GM18858 (cell line): Measurements from ENCODE around the gene WNT16.
"Not testable (repeated sequence)": the region's sequence is repeated elsewhere in the genome, so short reads cannot be mapped to it uniquely, and the experiment has no call there.

Experiments
- ATAC-seq: cut with Tn5 transposase; IDR thresholded peaks from one replicate; pipeline ENCODE4 v1.9.1; 2021; ENCODE audit not compliant: unreplicated experiment

Gene WNT16

GRCh38 chr7:121305109-121305508 is 23.7 kb upstream of the WNT16 start:
- ATAC-seq: no peak

- no peak for ATAC-seq
These were observed 22.2 kb upstream of the WNT16 start for GRCh38 chr7:121306565-121306964.

DNA sequence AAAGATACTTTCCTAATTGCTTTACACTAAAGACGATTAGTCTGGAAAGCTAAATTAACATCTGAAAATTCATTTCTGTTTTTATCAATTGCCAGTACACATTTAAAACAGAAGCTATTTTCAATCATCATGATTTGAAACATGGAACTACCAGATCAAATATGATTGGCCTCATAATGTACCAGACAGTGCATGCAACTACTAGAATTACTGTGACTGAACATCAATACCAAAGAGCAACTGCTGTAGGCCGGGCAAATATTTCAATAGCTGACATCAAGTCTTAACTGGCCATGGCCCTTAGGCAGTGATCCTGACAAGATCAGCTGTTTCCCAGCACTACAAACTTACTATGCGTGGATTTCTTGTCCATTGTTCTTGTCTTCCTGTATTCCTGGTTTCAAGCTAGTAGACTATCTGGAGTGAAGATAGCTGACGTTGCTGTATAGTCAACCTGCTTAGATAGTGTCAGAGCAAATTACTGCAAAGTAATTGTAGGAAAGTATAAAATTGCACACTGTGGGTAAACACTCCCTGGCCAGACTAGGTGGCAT is 21.7 kb upstream of the WNT16 start:
- ATAC-seq: no peak

- no peak for ATAC-seq
These were observed 15.5 kb upstream of the WNT16 start for GRCh38 chr7:121313220-121313792.

DNA sequence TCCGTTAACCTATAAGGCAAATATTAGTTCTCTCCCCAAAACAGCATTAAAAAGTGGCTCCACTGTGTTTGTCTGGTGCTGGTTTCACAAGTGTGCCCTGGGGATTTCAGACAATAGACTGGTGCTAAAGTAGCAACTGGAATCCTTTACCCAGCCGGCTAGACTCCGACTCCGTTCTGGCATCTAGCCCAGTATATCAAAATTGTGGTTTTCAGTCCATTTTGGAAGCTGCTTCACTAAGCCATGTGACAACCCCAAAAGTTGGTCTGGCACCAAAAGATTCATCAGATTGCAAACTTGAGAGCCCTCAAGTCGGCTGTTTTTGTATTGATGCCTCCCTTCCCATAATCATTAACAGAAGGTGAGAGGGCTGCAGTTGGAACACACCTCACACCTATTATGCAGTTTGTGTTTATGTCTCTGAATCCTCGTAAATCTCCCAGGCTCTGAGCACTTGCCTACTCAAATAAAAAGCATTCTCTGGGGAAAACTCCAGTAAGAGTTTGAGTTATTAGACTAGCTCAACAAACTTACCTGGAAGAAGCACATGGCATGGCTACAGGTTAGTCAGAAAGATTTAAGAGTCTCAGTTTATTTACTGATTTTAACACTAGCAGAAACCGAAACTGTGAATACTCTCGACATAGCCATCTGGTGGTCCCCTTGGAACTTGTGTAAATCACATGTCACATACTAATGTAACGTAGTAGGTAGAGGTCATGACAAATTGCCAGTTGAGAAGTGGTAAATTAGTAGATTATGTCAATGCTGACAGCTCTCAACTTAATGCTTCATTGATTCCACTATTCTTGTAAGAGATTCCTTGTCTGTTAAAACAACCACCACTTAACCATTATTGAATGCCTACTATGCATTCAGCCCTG is 14.8 kb upstream of the WNT16 start:
- ATAC-seq: peak; percentile 94

DNA sequence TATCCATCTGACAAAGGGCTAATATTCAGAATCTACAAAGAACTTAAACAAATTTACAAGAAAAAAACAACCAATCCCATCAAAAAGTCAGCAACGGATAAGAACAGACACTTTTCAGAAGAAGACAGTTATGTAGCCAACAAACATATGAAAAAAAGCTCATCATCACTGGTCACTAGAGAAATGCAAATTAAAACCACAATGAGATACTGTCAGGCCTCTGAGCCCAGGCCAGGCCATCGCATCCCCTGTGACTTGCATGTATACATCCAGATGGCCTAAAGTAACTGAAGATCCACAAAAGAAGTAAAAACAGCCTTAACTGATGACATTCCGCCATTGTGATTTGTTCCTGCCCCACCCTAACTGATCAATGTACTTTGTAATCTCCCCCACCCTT is 13.6 kb upstream of the WNT16 start:
- not testable (repeated sequence) for ATAC-seq

DNA sequence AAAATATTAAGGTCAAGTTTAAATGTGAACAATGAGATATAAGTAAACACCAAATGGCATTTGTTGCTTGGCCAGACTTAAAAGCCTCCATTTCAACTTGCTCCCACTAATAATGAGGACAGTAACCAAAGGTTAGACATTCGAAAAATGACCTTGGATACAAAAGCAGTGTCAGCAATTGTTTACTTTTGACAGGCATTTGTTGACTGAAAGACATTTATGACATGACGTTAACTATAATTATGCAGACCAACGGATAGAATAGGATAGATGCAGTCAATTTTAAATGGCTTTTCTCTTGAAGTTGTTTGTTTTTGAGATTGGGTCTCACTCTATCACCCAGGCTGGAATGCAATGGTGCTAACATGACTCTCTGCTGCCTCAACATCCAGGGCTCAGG is 6.3 kb upstream of the WNT16 start:
- no peak for ATAC-seq

DNA sequence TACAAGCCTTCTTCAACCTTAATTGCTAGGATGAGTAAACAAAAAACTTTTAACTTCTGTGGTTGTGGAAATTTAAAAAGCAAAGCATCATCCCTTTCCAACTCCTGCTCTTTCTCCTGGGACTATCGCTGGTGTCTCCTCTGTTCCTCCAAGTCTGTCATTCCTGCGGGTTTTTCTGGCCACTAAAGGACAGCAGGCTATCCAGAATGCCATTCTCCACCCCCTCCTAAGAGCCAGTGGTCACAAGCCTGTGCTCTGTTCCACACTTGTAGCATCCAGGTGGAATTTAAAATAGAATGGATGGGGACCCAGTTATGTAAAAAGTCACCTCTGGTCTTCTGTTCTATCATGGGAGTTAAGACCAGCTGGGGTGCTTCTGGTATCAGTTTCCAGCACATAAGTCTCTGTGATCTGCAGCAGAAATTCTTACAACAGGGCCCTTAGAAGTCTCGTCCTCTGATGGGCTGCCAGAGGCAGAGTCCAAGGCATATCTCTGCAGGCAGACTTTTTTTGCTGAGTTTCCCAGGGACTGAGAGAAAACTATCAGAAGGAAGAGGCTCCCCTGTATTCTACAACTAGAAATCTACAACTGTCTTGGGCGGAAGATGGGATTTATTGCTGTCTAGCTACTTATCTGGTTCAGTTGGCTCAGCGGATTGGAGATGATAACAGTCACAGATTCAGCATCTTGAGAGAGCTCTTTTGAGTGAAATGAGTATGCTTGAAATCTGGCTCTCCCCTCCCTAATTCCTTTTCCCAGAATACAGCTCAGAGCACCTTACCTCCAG is 5.1 kb upstream of the WNT16 start:
- no peak for ATAC-seq

DNA sequence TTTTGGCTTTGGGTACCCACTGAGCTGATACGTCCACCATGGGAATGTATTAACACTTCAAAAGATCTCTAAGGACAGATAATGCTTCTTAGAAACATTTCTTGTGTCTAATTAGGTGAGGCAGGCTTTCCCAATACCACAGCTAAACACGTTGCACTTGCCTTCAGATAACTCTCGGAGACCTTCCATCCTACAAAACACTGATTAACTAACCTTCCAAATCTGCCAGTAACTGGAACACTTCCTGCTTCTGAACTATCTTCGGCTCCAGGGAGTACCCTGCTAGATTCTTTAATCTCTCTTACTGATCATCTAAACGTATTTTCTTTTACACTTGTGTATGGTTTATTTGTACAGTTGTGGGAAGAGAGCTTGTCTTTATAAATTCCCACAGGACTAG is 1.1 kb upstream of the WNT16 start:
- no peak for ATAC-seq

DNA sequence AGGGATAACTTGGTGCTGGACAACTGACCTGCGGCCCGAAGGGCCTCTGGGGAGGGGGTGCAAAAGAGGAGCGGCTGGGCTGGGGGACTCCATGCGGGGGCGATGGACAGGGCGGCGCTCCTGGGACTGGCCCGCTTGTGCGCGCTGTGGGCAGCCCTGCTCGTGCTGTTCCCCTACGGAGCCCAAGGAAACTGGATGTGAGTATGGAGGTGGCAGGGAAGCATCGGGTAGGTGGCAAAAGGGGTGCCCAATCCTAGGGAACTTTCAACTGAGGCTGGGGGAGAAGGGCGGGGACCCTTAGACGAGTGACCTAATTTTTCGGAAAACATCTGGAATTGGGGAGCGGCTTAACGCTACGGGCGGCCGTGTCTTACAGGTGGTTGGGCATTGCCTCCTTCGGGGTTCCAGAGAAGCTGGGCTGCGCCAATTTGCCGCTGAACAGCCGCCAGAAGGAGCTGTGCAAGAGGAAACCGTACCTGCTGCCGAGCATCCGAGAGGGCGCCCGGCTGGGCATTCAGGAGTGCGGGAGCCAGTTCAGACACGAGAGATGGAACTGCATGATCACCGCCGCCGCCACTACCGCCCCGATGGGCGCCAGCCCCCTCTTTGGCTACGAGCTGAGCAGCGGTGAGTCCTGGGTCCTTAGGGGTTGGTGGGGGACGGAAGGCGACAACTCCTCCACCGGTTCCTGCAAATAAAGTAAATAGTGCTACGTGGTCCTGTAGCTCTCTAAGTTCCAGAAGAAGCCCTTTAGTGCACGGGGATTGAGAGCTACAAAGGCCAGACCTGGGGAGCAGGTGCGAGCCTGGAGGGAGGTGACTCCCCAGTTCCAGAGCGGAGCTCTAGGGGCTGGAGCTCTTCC is 622 bp downstream of the WNT16 start:
- ATAC-seq: peak; percentile 42

GRCh38 chr7:121330053-121330833 is 1.4 kb downstream of the WNT16 start:
- ATAC-seq: peak; percentile 22

DNA sequence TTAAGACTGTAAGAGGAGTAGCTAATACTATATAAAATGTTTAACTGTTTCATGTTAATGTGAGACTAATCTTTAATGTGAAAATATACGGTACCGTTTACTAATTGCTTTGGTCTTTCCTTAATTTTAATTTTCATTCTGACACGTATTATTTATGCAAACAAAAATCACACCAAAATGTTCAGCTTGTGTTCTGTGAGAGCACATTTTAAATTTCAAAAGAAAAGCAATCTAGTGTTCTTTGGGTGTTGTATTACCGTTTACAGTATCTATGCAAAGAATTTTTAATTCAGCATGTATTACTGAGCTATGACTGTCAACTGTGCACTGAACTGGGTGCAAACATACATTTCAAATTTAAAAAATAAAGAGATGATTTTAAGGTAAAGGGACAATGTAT is 2.2 kb downstream of the WNT16 start:
- ATAC-seq: no peak

DNA sequence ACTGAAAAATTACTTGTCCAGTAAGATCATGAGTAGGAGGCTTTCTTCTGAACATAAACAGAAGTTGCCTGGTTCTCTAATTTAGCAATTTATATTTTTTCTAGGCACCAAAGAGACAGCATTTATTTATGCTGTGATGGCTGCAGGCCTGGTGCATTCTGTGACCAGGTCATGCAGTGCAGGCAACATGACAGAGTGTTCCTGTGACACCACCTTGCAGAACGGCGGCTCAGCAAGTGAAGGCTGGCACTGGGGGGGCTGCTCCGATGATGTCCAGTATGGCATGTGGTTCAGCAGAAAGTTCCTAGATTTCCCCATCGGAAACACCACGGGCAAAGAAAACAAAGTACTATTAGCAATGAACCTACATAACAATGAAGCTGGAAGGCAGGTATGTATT is 2.8 kb downstream of the WNT16 start:
- no peak for ATAC-seq

DNA sequence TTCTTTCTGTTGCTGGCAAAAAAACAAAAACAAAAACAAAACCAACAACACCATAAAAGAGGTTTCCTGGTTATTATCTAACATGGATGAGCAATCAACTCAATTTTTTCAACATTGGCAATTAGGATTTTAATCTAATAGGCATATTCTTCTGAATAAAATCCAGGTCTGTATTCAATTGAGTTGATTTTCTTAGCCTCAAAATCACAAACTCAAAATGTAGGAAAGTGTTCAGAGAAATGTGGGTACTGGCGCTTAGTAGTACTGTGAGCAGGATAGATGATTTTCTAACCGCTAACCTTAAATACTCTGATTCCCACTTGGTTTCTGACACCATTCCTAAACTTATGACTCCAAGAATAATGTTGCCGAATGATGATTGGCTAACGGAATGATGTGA is 5.6 kb downstream of the WNT16 start:
- ATAC-seq: no peak

DNA sequence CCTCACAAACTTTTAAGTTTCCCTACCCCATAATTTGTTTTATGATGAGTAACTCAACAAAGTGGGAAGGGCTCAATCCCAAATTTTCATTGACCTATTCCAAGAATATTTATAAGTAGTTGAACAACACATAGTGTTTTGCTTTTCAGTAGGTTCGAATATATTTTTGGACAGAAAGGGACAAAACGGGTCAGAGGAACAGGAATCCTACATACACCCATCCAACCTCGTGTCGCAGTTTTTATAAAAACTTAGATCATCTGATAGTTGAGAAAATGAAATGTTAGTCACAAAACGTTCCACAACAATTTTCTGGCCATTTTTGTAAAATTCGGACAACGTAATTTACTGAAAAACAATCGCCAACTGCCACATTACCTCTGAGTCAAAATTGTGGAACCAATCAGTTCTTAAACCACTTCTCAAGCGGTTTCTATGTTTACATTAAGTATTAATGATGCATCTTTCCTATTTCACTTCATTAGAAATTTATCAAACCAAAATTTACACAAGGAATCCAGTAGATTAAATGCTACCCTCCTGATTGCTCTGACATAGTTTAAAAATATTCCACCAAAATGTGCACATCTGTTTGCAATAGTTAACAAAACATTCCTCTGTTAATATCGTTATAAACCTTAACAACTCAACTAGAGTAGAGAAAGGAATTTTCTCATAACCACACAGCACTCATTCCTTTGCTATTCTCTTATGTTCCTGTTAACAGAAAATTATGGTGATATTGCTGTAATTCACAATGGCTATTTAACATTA is 6.3 kb downstream of the WNT16 start:
- no peak for ATAC-seq

GRCh38 chr7:121336579-121336978 is 7.8 kb downstream of the WNT16 start:
- ATAC-seq: no peak

DNA sequence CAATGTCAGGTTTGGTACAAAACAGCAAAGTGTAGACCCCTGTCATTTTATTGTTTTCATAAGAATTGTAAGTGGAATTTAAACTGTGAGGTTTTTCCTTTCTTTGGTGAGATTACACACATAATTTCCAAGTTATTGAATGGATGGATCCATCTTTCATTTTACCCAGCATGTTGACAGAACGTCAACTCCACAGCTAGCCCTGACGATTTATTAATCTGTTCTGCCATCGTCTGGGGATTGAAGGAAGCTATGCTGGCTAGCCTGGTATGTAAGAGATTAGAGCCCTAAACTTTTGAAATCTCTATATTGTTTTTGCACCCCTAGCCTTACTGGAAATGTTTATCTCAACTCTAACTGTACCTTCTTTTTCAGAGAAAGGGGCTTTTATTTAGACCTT is 8.6 kb downstream of the WNT16 start:
- ATAC-seq: peak; percentile 76

- ATAC-seq: no peak
These were observed 10.3 kb downstream of the WNT16 start for GRCh38 chr7:121339082-121339481.

GRCh38 chr7:121341933-121342332 is 13.1 kb downstream of the WNT16 start:
- no peak for ATAC-seq
